ENCODE measurements around the gene BACH2. TPM values are rescaled to one million over a fixed set of nuclear protein-coding genes. Genes with fewer than 3 reads are reported as not detected.
"Not testable (repeated sequence)": the region's sequence is repeated elsewhere in the genome, so short reads cannot be mapped to it uniquely, and the experiment has no call there.

BACH2 gene
- total RNA-seq, 1 donor from 2014 or later = 7.7 TPM

DNA sequence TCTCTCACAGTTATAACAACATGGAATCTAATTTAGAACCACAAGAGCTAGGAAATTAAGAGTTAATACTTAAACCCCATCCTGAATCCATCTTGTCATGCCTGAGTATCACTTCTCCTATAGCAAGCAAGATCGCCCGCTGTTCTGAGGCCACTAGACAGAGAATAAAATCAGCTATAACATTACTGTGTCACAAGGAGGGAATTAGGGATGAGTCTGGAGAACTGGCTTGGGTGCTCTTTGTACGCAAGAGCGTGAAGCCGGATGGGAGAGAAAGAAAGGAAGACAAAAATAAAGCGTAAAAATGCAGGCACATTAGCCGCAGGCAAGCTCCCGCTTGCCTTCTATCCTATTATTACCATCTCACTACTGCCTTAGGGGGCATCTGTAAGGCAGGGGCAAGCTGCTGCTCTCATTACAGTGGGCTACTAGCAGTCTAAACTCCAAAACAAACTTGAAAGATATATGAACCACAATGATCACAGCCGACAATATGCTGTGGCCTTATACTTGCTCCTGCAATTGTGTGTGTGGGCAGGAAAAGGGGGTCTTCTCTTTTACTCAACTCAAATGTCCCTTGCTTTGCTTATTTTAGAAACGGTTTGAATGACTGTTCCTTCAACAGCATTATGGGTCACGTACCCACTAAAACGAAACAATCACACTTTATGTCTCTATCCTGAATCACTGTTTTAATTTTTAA is 320.5 kb downstream of the BACH2 start:
- intact Hi-C loops (cut with DNase I) = no loop called here

DNA sequence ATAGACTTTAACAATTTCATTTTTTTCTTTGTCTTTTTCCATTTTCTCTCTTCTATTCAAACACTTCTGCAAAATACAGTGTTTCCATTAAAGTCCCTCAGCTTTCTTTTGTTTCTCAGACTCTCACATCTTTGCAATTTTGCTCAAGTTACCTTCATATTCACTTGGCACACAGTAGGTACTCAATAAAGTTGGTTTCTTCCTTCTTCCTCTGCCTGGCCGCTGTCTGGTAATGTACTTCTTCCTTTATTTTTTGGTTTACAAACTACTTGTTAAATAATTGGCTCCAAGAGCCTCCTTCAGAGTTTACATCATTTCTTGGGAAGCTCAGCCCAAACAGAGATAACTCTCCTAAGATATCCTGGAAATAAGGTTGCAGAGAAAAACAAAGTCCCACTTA is 321.3 kb downstream of the BACH2 start:
- Histone ChIP-seq H3K36me3 (no peaks in the 10 kb centered on the region), H3K9me3 (no peaks in the 10 kb centered on the region), H3K4me1 (peaks cover 0 to 5% of the 10 kb centered on the region in 2 donors), H3K27me3 (no peaks in the 10 kb centered on the region), H3K27ac (no peak overlapping the region), H3K4me3 (no peak overlapping the region)
- DNase-seq (ENCODE audit: low spot score in 2 of 2) = no peak
- TF ChIP-seq, protein P1, sequence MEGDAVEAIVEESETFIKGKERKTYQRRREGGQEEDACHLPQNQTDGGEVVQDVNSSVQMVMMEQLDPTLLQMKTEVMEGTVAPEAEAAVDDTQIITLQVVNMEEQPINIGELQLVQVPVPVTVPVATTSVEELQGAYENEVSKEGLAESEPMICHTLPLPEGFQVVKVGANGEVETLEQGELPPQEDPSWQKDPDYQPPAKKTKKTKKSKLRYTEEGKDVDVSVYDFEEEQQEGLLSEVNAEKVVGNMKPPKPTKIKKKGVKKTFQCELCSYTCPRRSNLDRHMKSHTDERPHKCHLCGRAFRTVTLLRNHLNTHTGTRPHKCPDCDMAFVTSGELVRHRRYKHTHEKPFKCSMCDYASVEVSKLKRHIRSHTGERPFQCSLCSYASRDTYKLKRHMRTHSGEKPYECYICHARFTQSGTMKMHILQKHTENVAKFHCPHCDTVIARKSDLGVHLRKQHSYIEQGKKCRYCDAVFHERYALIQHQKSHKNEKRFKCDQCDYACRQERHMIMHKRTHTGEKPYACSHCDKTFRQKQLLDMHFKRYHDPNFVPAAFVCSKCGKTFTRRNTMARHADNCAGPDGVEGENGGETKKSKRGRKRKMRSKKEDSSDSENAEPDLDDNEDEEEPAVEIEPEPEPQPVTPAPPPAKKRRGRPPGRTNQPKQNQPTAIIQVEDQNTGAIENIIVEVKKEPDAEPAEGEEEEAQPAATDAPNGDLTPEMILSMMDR (IDR thresholded peaks at IDR 0.05) = no peak
- intact Hi-C loops (cut with DNase I) = no loop called here

More for the DNA sequence above, 320.5 kb downstream of the BACH2 start:
- no peak for DNase-seq (ENCODE audit: low spot score in 2 of 2)
- H3K9me3 ChIP-seq = no peaks in the 10 kb centered on the region
- no peaks in the 10 kb centered on the region for H3K36me3 ChIP-seq
- H3K4me1 ChIP-seq = peaks cover 0 to 5% of the 10 kb centered on the region in 2 donors
- H3K27ac ChIP-seq = no peak overlapping the region
- TF ChIP-seq, protein P1 (IDR thresholded peaks at IDR 0.05) = no peak
- H3K27me3 ChIP-seq = no peaks in the 10 kb centered on the region
- H3K4me3 ChIP-seq = no peak overlapping the region

DNA sequence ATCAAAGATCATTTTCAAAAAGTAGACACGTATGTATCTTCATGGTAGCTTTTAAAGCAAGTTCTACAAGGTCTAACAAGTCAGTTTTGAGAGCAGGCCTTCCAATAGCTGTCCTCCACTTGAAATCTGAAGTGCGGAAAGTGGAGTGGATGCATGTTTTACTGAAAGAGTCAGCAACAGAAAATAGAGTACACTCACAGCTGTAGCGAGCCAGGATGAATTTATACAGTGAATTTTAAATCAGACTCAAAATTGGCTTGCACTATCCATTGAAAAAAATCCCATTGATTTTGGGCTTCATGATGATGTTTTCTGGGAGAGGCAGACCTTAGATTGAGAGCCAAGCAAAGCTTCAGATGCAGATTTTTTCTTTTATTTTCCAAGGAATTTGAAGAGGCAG is 321.8 kb downstream of the BACH2 start:
- intact Hi-C loops (cut with DNase I) = no loop called here
- Histone ChIP-seq H3K27me3 (no peaks in the 10 kb centered on the region), H3K36me3 (no peaks in the 10 kb centered on the region), H3K9me3 (no peaks in the 10 kb centered on the region), H3K4me3 (no peak overlapping the region), H3K27ac (no peak overlapping the region), H3K4me1 (peaks cover 0 to 5% of the 10 kb centered on the region in 2 donors)
- DNase-seq (ENCODE audit: low spot score in 2 of 2) = no peak
- TF ChIP-seq, protein P1 (IDR thresholded peaks at IDR 0.05) = no peak

DNA sequence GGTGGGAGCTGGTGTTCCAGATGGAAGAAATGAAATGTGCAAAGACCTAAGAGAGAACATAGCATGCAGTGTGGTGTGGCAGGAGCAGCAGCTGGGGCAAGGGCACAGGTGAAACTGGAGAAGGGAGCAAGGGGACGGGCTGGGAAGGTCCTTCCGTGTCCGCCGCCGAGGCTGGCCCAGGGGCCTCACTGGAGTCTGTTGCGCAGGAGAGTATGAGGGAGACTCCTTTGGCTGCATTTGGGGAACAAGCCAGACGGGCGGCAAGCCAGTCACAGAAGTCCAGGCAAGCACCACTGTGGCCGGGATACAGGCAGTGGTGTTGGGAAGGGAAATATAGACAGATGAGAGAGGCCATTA is 324.6 kb downstream of the BACH2 start:
- Histone ChIP-seq H3K9me3 (no peaks in the 10 kb centered on the region), H3K27ac (no peak overlapping the region), H3K27me3 (no peaks in the 10 kb centered on the region), H3K4me1 (no peaks in the 10 kb centered on the region), H3K4me3 (no peak overlapping the region), H3K36me3 (no peaks in the 10 kb centered on the region)
- intact Hi-C loops (cut with DNase I) = no loop called here
- TF ChIP-seq, protein P1 (IDR thresholded peaks at IDR 0.05) = no peak
- DNase-seq (ENCODE audit: low spot score in 2 of 2) = no peak

DNA sequence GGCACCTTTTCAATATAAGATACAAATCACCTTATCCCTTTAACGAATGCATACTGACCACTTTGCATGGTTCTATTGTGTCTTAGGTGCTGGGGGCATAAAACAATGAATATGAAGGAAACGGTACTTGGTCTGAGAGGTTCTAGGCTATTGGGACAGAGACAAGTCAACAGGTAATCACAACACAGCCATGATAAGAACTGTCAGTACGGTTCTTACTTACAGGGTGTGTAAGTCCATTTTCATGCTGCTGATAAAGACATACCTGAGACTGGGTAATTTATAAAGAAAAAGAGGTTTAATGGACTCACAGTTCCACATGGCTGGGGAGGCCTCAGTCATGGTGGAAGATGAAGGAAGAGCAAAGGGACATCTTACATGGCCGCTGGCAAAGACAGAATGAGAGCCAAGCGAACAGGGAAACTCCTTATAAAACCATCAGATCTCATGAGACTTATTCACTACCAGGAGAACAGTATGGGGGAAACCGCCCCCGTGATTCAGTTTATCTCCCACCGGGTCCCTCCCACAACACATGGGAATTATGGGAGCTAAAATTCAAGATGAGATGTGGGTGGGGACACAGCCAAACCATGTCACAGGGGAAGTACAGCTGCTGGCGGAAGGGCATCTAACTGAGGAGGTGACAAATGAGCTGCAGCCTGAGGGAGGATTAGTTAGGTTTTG is 325.2 kb downstream of the BACH2 start:
- not testable (repeated sequence) for H3K4me1 ChIP-seq; H3K4me3 ChIP-seq; H3K27me3 ChIP-seq; H3K9me3 ChIP-seq; H3K36me3 ChIP-seq; DNase-seq (ENCODE audit: low spot score in 2 of 2); H3K27ac ChIP-seq
- intact Hi-C loops (cut with DNase I) = loop anchor here (2.0 kb wide), 2 partner anchors 325 to 421 kb away; partner anchors contain the start of gene BACH2

DNA sequence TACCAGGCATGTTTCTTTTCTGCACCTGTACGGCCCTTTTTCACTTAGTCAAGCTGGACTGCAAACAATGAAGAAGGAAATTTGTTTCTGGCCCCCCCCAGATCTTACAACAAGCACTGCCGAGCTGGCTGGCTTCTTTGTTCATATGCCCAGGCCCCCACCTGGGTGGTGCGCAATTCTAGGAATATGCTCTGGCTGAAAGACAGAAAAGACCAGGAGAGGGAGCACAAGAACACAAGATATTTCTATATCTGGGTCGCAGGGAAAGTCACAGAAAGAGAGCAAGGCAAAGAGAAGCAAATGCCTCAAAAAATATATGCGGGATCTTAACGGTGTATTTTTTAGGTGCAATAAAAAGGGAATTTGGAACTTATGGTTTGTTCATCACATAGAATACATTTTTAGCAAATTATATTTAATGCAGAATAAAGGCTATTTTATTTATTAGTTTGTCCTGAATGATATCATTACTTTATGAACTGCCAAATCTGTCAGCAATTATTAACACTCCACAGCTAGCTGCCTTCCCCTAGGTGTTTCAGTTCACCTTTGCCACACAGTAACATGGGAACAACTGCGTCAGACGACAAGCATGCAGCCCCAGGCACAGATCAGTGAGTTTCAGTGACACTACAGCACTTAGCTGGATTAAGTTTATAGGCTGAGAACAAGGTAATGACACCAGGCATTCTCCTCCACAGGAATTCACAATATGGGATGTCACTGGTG is 325.9 kb downstream of the BACH2 start:
- TF ChIP-seq, protein P1 (IDR thresholded peaks at IDR 0.05) = peak; percentile 50 to 73 (median 53)
- Histone ChIP-seq H3K27ac (no peak overlapping the region), H3K9me3 (no peaks in the 10 kb centered on the region), H3K4me3 (no peak overlapping the region), H3K36me3 (no peaks in the 10 kb centered on the region), H3K4me1 (no peaks in the 10 kb centered on the region), H3K27me3 (no peaks in the 10 kb centered on the region)
- DNase-seq (ENCODE audit: low spot score in 2 of 2) = peak in 1 of 2 donors; percentile 64
- intact Hi-C loops (cut with DNase I) = loop anchor here (1.0 to 2.0 kb wide), 3 partner anchors 326 to 509 kb away; partner anchors contain the start of gene BACH2

All from ascending aorta (tissue), 2 donors.